ENCODE results near the gene SIX4. TPM values are rescaled to one million over a fixed set of nuclear protein-coding genes. Genes with fewer than 3 reads are reported as not detected.

SIX4 gene
- total RNA-seq, 3 donors from 2014 or later = 2.6 to 16.7 (median 5.2) TPM

DNA sequence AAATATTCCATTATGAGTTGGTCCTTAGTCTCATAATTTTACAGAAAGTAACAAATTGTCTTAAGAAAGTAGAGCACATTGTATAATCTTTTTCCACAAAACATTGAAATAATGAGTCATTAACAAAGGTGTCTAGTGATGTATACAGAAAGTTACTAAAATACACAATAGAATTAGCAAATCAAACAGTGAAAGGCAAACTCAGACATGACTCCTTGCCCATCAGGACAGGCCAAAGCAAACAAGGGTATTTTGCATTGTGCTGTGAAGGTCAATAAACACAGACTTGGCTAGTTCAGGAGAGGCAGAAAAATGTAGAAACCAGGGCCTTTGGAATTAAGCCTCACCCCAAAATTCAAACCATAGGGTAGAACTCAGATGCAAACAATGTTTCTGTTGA is 37.3 kb downstream of the SIX4 start:
- Histone ChIP-seq H3K27ac (no peak overlapping the region), H3K36me3 (no peaks in the 10 kb centered on the region), H3K4me1 (no peaks in the 10 kb centered on the region), H3K27me3 (no peaks in the 10 kb centered on the region), H3K4me3 (no peak overlapping the region), H3K9me3 (no peaks in the 10 kb centered on the region)
- intact Hi-C loops (cut with DNase I; ENCODE audit: low total_unique reads) = no loop called here
- no peak for DNase-seq (ENCODE audit: low spot score in 2 of 2)
- TF ChIP-seq POLR2AphosphoS5 (IDR thresholded peaks at IDR 0.05) (no peak), POLR2A (IDR thresholded peaks at IDR 0.05) (no peak)
- TF ChIP-seq, protein P1, sequence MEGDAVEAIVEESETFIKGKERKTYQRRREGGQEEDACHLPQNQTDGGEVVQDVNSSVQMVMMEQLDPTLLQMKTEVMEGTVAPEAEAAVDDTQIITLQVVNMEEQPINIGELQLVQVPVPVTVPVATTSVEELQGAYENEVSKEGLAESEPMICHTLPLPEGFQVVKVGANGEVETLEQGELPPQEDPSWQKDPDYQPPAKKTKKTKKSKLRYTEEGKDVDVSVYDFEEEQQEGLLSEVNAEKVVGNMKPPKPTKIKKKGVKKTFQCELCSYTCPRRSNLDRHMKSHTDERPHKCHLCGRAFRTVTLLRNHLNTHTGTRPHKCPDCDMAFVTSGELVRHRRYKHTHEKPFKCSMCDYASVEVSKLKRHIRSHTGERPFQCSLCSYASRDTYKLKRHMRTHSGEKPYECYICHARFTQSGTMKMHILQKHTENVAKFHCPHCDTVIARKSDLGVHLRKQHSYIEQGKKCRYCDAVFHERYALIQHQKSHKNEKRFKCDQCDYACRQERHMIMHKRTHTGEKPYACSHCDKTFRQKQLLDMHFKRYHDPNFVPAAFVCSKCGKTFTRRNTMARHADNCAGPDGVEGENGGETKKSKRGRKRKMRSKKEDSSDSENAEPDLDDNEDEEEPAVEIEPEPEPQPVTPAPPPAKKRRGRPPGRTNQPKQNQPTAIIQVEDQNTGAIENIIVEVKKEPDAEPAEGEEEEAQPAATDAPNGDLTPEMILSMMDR (IDR thresholded peaks at IDR 0.05) = no peak

DNA sequence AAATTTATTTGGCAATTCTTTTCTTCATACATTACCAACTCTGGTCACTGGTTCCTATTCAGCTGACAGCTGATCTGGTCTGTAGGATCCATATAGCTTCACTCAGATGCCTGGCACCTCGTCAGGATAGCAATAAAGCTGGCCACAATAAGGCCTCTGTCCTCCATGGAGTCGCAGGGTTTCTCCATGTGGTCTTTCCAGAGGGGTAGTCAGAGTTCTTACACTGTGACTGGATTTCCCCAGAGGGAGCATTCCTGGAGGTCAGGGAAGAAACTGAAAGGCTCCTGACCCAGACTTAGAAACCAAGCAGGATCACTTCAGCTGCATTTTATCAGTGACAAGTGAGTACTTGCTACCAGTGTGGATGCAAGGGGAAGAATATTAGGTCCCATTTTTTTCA is 39.9 kb downstream of the SIX4 start:
- DNase-seq (ENCODE audit: low spot score in 2 of 2) = no peak
- H3K27me3 ChIP-seq = no peaks in the 10 kb centered on the region
- intact Hi-C loops (cut with DNase I; ENCODE audit: low total_unique reads) = no loop called here
- no peak overlapping the region for H3K4me3 ChIP-seq
- TF ChIP-seq POLR2AphosphoS5 (IDR thresholded peaks at IDR 0.05) (no peak), POLR2A (IDR thresholded peaks at IDR 0.05) (no peak)
- no peaks in the 10 kb centered on the region for H3K4me1 ChIP-seq
- H3K9me3 ChIP-seq = no peaks in the 10 kb centered on the region
- no peaks in the 10 kb centered on the region for H3K36me3 ChIP-seq
- H3K27ac ChIP-seq = no peak overlapping the region

DNA sequence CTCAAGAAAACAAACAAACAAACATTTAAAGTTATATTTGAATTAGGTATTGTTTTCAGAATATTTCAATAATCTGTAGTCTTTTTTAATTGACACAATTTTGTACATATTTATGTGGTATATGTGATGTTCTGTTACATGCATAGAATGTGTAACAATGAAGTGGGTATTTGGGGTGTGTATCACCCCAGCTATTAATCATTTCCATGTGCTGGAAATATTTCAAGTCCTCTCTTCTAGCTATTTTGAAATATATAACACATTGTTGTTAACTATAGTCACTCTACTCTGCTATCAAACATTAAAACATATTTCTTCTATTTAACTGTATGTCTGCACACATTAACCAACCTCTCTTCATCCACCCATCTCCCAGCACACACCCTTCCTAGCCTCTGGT is 42.9 kb downstream of the SIX4 start:
- no peak for TF ChIP-seq POLR2A (IDR thresholded peaks at IDR 0.05)
- TF ChIP-seq, protein P1 (IDR thresholded peaks at IDR 0.05) = no peak
- TF ChIP-seq POLR2AphosphoS5 (IDR thresholded peaks at IDR 0.05) = no peak
- intact Hi-C loops (cut with DNase I; ENCODE audit: low total_unique reads) = no loop called here

DNA sequence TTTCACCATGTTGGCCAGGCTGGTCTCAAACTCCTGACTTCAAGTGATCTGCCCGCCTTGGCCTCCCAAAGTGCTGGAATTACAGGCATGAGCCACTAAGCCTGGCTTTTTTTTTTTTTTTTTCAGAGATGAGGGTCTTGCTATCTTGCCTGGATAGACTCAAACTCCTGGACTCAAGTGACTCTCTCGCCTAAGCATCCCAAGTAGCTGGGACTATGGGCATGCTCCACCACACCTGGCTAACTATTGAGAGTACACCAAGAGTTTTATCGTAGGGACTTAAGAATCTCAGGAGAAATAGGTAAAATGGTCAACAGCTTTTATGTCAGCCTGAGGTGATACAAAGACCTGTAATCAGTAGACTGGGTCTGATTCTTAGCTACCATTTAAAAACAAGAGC is 43.6 kb downstream of the SIX4 start:
- Histone ChIP-seq H3K4me3 (no peak overlapping the region), H3K36me3 (no peaks in the 10 kb centered on the region), H3K4me1 (no peaks in the 10 kb centered on the region), H3K27ac (no peak overlapping the region), H3K9me3 (no peaks in the 10 kb centered on the region), H3K27me3 (no peaks in the 10 kb centered on the region)
- intact Hi-C loops (cut with DNase I; ENCODE audit: low total_unique reads) = no loop called here
- no peak for TF ChIP-seq POLR2AphosphoS5 (IDR thresholded peaks at IDR 0.05)
- TF ChIP-seq POLR2A (IDR thresholded peaks at IDR 0.05) = no peak
- TF ChIP-seq, protein P1 (IDR thresholded peaks at IDR 0.05) = no peak
- DNase-seq (ENCODE audit: low spot score in 2 of 2) = no peak

More for the DNA sequence above, 42.9 kb downstream of the SIX4 start:
- Histone ChIP-seq H3K27ac (no peak overlapping the region), H3K36me3 (no peaks in the 10 kb centered on the region), H3K4me1 (no peaks in the 10 kb centered on the region), H3K9me3 (no peaks in the 10 kb centered on the region), H3K4me3 (no peak overlapping the region), H3K27me3 (no peaks in the 10 kb centered on the region)
- no peak for DNase-seq (ENCODE audit: low spot score in 2 of 2)

DNA sequence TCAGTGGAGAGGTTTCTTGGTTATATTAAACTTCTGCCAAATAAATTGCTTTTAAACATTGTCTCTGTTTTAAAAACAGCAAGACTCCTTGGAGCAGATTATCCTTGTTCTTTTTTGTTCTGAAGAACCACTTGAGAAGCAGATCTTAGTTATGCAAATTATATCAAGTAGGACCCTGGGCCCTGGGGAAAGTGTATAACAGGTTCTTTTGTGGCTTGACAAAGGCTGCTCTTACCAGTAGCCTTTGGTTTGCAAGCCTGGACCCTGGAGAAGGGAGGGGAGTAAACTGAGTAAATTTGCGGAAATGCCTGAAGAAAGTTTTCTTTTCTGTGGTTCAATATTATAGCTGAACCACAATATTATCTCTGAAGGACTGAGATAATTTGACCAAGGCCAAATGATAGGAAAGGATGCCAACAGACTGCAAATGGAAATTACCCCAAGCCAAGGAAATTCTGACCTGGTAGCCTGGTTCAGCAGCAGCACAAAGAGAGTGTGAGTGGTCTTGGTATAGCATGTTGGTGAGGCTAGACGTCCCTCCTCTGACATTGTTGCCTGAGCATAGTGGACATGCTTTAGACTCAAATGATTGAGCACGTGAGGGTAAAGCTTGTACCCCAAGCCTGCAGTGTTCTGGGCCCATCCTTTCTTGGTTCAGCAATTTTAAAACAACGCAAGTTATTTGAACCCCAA is 44.4 kb downstream of the SIX4 start:
- Histone ChIP-seq H3K36me3 (no peaks in the 10 kb centered on the region), H3K27ac (no peak overlapping the region), H3K4me1 (no peaks in the 10 kb centered on the region), H3K4me3 (no peak overlapping the region), H3K27me3 (no peaks in the 10 kb centered on the region), H3K9me3 (no peaks in the 10 kb centered on the region)
- DNase-seq (ENCODE audit: low spot score in 2 of 2) = no peak
- no peak for TF ChIP-seq POLR2A (IDR thresholded peaks at IDR 0.05)
- TF ChIP-seq POLR2AphosphoS5 (IDR thresholded peaks at IDR 0.05) = no peak
- TF ChIP-seq, protein P1 (IDR thresholded peaks at IDR 0.05) = no peak
- intact Hi-C loops (cut with DNase I; ENCODE audit: low total_unique reads) = no loop called here

All from breast epithelium (tissue), 4 donors.